ENCODE data around the gene KCNS3. TPM values are rescaled to one million over a fixed set of nuclear protein-coding genes. Genes with fewer than 3 reads are reported as not detected.
A peak's percentile ranks its signal among the peaks of the same experiment; 100 is the strongest.

The KCNS3 gene
- total RNA-seq, 4 donors from 2014 or later: 16.2 to 34.8 (median 22.6) TPM

- 93% methylated on average over 3 of the region's 3 CpGs for WGBS
These were observed 93.2 kb downstream of the KCNS3 start for GRCh38 chr2:17971531-17972125.

GRCh38 chr2:17972991-17973390, 94.5 kb downstream of the KCNS3 start:
- peaks cover 15% of the 10 kb centered on the region for H3K4me1 ChIP-seq
- H3K27me3 ChIP-seq: no peaks in the 10 kb centered on the region
- no peak overlapping the region for H3K27ac ChIP-seq
- H3K9me3 ChIP-seq: no peaks in the 10 kb centered on the region
- TF ChIP-seq CTCF (IDR thresholded peaks at IDR 0.05) (no peak), POLR2AphosphoS5 (IDR thresholded peaks at IDR 0.05) (no peak), EP300 (IDR thresholded peaks at IDR 0.05) (no peak), POLR2A (IDR thresholded peaks at IDR 0.05) (no peak)
- H3K36me3 ChIP-seq: no peaks in the 10 kb centered on the region
- DNase-seq (ENCODE audit: low spot score in 2 of 2): no peak
- no peak overlapping the region for H3K4me3 ChIP-seq
- WGBS: 79% methylated on average over 3 of the region's 3 CpGs

More at GRCh38 chr2:17971531-17972125, 93.2 kb downstream of the KCNS3 start:
- TF ChIP-seq CTCF (IDR thresholded peaks at IDR 0.05) (no peak), EP300 (IDR thresholded peaks at IDR 0.05) (no peak)
- no peak overlapping the region for H3K4me3 ChIP-seq
- no peak for DNase-seq (ENCODE audit: low spot score in 2 of 2)
- no peak overlapping the region for H3K27ac ChIP-seq
- H3K4me1 ChIP-seq: peaks cover 4% of the 10 kb centered on the region
- no peaks in the 10 kb centered on the region for H3K36me3 ChIP-seq
- no peaks in the 10 kb centered on the region for H3K27me3 ChIP-seq
- no peaks in the 10 kb centered on the region for H3K9me3 ChIP-seq

GRCh38 chr2:17975401-17975800, 96.9 kb downstream of the KCNS3 start:
- Histone ChIP-seq H3K36me3 (no peaks in the 10 kb centered on the region), H3K27ac (no peak overlapping the region), H3K4me3 (no peak overlapping the region), H3K4me1 (peaks cover 15% of the 10 kb centered on the region), H3K9me3 (no peaks in the 10 kb centered on the region), H3K27me3 (no peaks in the 10 kb centered on the region)
- TF ChIP-seq POLR2A (IDR thresholded peaks at IDR 0.05) (no peak), POLR2AphosphoS5 (IDR thresholded peaks at IDR 0.05) (no peak), EP300 (IDR thresholded peaks at IDR 0.05) (no peak), CTCF (IDR thresholded peaks at IDR 0.05) (no peak)
- no peak for DNase-seq (ENCODE audit: low spot score in 2 of 2)
- 91% methylated on average over 2 of the region's 2 CpGs for WGBS

DNA sequence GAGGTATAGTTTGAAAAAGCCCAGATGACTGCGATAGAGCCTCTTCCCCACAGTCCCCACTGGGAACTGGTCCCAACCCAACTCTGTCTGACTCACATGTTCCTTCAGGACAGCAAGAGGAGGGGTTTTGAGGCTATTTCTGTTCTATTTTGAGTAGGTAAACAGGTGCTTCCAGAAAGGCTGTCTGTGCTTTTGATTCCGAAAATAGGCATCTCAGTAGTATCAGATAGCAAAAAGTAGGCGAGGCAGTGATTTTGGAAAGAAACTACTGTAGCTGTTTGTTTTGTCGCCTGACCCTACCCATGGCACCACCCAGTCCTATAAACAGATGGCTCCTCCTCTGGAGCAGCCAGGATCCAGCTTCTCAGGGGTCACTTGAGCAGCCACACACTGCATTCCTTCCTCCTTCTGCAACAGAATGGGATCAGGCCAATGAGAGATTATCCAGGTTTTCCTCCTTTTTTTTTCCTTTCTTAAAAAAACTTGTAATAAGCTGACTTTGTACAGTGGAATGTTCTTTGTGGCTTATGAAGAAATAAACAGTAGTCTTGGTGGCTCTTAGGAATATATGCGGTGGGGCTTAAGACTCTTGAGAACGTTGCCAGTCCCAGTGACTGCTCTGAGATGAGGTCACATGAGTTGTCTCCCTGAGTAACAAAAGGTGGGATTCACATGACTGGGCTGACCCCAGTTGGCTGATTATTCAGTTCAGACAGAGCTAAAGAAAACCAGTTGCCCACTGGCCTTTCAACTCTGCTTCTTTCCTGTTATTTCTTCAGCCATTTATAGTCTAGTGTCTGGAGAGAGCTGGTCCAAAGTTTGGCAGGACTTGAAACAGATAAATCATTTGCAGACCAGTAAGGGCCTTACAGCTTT, 98.6 kb downstream of the KCNS3 start:
- Histone ChIP-seq H3K27ac (peak overlapping the region; percentile 61), H3K9me3 (no peaks in the 10 kb centered on the region), H3K36me3 (no peaks in the 10 kb centered on the region), H3K27me3 (no peaks in the 10 kb centered on the region), H3K4me1 (peaks cover 15% of the 10 kb centered on the region), H3K4me3 (no peak overlapping the region)
- DNase-seq (ENCODE audit: low spot score in 2 of 2): peak in 1 of 2 donors; percentile 61
- no peak for TF ChIP-seq EP300 (IDR thresholded peaks at IDR 0.05)
- no peak for TF ChIP-seq POLR2A (IDR thresholded peaks at IDR 0.05)
- no peak for TF ChIP-seq CTCF (IDR thresholded peaks at IDR 0.05)
- TF ChIP-seq POLR2AphosphoS5 (IDR thresholded peaks at IDR 0.05): no peak
- 45% methylated on average over 6 of the region's 6 CpGs for WGBS

- Histone ChIP-seq H3K27me3 (no peaks in the 10 kb centered on the region), H3K36me3 (no peaks in the 10 kb centered on the region)
These were observed 101.2 kb downstream of the KCNS3 start for GRCh38 chr2:17979707-17980106.

More at GRCh38 chr2:17979707-17980106, 101.2 kb downstream of the KCNS3 start:
- Histone ChIP-seq H3K9me3 (no peaks in the 10 kb centered on the region), H3K4me1 (peaks cover 15% of the 10 kb centered on the region), H3K27ac (no peak overlapping the region), H3K4me3 (no peak overlapping the region)
- TF ChIP-seq POLR2AphosphoS5 (IDR thresholded peaks at IDR 0.05) (no peak), POLR2A (IDR thresholded peaks at IDR 0.05) (no peak)
- no peak for DNase-seq (ENCODE audit: low spot score in 2 of 2)

Measured in suprapubic skin (tissue), 4 donors.